ENCODE measurements around the gene CASK.

The CASK gene

GRCh38 chrX:41471786-41472185 is 451.6 kb downstream of the CASK start:
- no peak for DNase-seq (ENCODE audit: low read depth in 2 of 2)

DNA sequence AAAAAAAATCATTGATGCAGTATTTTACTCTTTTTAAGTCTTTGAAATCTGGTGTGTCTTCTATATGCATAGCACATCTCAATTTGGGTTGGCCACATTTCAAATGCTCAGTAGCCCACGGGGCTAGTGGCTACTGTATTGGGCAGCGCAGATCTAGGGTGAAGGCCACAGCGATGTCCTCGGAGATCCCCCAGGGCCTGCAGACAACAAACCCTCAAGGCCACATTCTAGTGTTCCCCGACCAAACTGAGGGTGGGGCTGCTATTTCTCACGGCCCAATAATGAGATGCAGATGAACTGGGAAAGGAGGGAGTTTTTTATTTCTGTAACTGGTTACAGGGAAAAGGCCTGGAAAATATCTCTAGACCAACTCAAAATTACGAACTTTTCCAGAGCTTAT is 452.6 kb downstream of the CASK start:
- DNase-seq (ENCODE audit: low read depth in 2 of 2) = no peak

DNA sequence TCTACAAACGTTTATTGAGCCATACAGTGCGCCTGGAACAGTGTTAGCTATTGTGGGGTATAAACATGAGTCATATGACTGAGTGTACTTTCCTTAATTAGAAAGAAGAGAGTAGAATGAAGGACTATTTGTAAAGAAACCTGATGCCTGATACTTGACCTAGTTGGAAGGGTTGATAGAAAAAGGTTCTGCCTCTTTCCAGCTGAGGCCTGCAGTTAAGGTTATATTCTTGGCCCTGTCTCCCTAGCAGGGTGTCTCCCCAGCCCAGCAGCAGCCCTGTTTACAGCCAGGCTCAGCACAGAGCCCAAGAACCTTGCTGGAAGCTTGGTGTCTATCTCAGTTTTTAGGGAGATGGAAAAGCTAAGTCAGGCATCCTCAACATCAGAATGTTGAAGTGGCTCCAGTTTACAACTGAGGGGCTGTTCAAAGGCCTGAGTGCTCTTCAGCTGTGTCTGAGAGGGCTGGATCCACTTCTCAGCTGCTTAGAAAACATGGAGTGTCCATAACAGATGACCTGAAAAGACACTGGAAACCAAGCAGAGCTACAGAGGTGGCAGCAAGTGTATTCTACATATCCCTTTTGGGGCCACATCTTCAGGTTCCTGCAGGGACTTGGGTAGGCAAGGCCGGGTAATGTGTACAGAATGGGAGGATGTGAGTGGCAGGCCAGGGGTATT is 454.6 kb downstream of the CASK start:
- no peak for DNase-seq (ENCODE audit: low read depth in 2 of 2)

Measured in stimulated activated CD4-positive, alpha-beta T cell treated with anti-CD3 and anti-CD28 coated beads, Interleukin-12 subunit alpha, Interleukin-12 subunit beta, amount 100 ng/mL, for 24 hours (primary cell).